Fibroblast of gingiva (primary cell): Measurements from ENCODE around the gene HDAC4.
"Not testable (repeated sequence)": the region's sequence is repeated elsewhere in the genome, so short reads cannot be mapped to it uniquely, and the experiment has no call there.

Experiments
- DNase-seq: peaks from one replicate; pipeline ENCODE4 v3.0.0-alpha.2; 2011; ENCODE audit warnings: low read depth

HDAC4 gene

GRCh38 chr2:239400596-239401066 lies at the start of gene HDAC4:
TSS of gene HDAC4 (minus strand) at chr2:239401020. CDS start at chr2:239352699, 48,321 bp downstream.
- no peak for DNase-seq

- not testable (repeated sequence) for DNase-seq
Measured at GRCh38 chr2:239449468-239449867, 48.6 kb upstream of the HDAC4 start.

- DNase-seq, result no peak
Measured at GRCh38 chr2:239445771-239446524, 45.1 kb upstream of the HDAC4 start.

GRCh38 chr2:239444626-239445577 lies 44.1 kb upstream of the HDAC4 start:
- DNase-seq, result peak; percentile 60

- DNase-seq, result no peak
Measured at GRCh38 chr2:239443666-239444567, 43.1 kb upstream of the HDAC4 start.

- no peak for DNase-seq
Measured at GRCh38 chr2:239443102-239443620, 42.3 kb upstream of the HDAC4 start.

GRCh38 chr2:239442192-239442591 lies 41.4 kb upstream of the HDAC4 start:
- DNase-seq, result no peak

GRCh38 chr2:239441261-239442078 lies 40.6 kb upstream of the HDAC4 start:
- no peak for DNase-seq

- no peak for DNase-seq
Measured at GRCh38 chr2:239440511-239440959, 39.7 kb upstream of the HDAC4 start.

GRCh38 chr2:239439754-239440315 lies 39.0 kb upstream of the HDAC4 start:
- DNase-seq, result no peak

- DNase-seq, result no peak
Measured at GRCh38 chr2:239438995-239439753, 38.4 kb upstream of the HDAC4 start.

GRCh38 chr2:239438368-239438767 lies 37.5 kb upstream of the HDAC4 start:
- no peak for DNase-seq

GRCh38 chr2:239436669-239437335 lies 36.0 kb upstream of the HDAC4 start:
- no peak for DNase-seq

GRCh38 chr2:239436076-239436475 lies 35.3 kb upstream of the HDAC4 start:
- no peak for DNase-seq

GRCh38 chr2:239433777-239434403 lies 33.1 kb upstream of the HDAC4 start:
- peak; percentile 12 for DNase-seq

- DNase-seq, result no peak
Measured at GRCh38 chr2:239432174-239432573, 31.4 kb upstream of the HDAC4 start.

GRCh38 chr2:239431536-239431935 lies 30.7 kb upstream of the HDAC4 start:
- DNase-seq, result no peak
